ENCODE data around the gene STK39.
"Not testable (repeated sequence)": the region's sequence is repeated elsewhere in the genome, so short reads cannot be mapped to it uniquely, and the experiment has no call there.

Gene STK39

GRCh38 chr2:168127371-168127770, 120.0 kb downstream of the STK39 start:
- DNase-seq, result no peak

- DNase-seq, result not testable (repeated sequence)
Measured at GRCh38 chr2:168122210-168122609, 125.2 kb downstream of the STK39 start.

GRCh38 chr2:168120730-168121129, 126.7 kb downstream of the STK39 start:
- DNase-seq, result no peak

- no peak for DNase-seq
Measured at GRCh38 chr2:168120310-168120709, 127.1 kb downstream of the STK39 start.

GRCh38 chr2:168119515-168120141, 127.8 kb downstream of the STK39 start:
- peak; percentile 53 for DNase-seq

- DNase-seq, result peak; percentile 47
Measured at GRCh38 chr2:168118733-168119514, 128.5 kb downstream of the STK39 start.

- DNase-seq, result no peak
Measured at GRCh38 chr2:168116448-168116847, 130.9 kb downstream of the STK39 start.

GRCh38 chr2:168114619-168115018, 132.8 kb downstream of the STK39 start:
- DNase-seq, result no peak

GRCh38 chr2:168114040-168114439, 133.4 kb downstream of the STK39 start:
- no peak for DNase-seq

GRCh38 chr2:168107322-168107721, 140.1 kb downstream of the STK39 start:
- DNase-seq, result no peak

GRCh38 chr2:168105127-168105683, 142.2 kb downstream of the STK39 start:
- DNase-seq, result no peak

GRCh38 chr2:168097431-168097830, 150.0 kb downstream of the STK39 start:
- DNase-seq, result no peak

- no peak for DNase-seq
Measured at GRCh38 chr2:168096158-168096557, 151.2 kb downstream of the STK39 start.

- no peak for DNase-seq
Measured at GRCh38 chr2:168091986-168092385, 155.4 kb downstream of the STK39 start.

- no peak for DNase-seq
Measured at GRCh38 chr2:168090366-168091135, 156.8 kb downstream of the STK39 start.

- no peak for DNase-seq
Measured at GRCh38 chr2:168089200-168089599, 158.2 kb downstream of the STK39 start.

GRCh38 chr2:168087401-168087800, 160.0 kb downstream of the STK39 start:
- DNase-seq, result no peak

- DNase-seq, result no peak
Measured at GRCh38 chr2:168086851-168087250, 160.5 kb downstream of the STK39 start.

- no peak for DNase-seq
Measured at GRCh38 chr2:168085801-168086361, 161.5 kb downstream of the STK39 start.

GRCh38 chr2:168084288-168084687, 163.1 kb downstream of the STK39 start:
- DNase-seq, result no peak

- DNase-seq, result not testable (repeated sequence)
Measured at GRCh38 chr2:168081452-168081851, 165.9 kb downstream of the STK39 start.

GRCh38 chr2:168079236-168079635, 168.2 kb downstream of the STK39 start:
- no peak for DNase-seq

GRCh38 chr2:168076731-168077130, 170.7 kb downstream of the STK39 start:
- no peak for DNase-seq
